ENCODE measurements around the gene DOK6. TPM values are rescaled to one million over a fixed set of nuclear protein-coding genes. Genes with fewer than 3 reads are reported as not detected.
"Not testable (repeated sequence)": the region's sequence is repeated elsewhere in the genome, so short reads cannot be mapped to it uniquely, and the experiment has no call there.

DOK6 gene
- 0.26 and 0.55 TPM in 2 replicates for polyA plus RNA-seq (2011; rRNA removed)
- 0.09 and 1.1 TPM in 2 replicates for polyA minus RNA-seq (2011; rRNA and poly(A)+ RNA removed)

DNA sequence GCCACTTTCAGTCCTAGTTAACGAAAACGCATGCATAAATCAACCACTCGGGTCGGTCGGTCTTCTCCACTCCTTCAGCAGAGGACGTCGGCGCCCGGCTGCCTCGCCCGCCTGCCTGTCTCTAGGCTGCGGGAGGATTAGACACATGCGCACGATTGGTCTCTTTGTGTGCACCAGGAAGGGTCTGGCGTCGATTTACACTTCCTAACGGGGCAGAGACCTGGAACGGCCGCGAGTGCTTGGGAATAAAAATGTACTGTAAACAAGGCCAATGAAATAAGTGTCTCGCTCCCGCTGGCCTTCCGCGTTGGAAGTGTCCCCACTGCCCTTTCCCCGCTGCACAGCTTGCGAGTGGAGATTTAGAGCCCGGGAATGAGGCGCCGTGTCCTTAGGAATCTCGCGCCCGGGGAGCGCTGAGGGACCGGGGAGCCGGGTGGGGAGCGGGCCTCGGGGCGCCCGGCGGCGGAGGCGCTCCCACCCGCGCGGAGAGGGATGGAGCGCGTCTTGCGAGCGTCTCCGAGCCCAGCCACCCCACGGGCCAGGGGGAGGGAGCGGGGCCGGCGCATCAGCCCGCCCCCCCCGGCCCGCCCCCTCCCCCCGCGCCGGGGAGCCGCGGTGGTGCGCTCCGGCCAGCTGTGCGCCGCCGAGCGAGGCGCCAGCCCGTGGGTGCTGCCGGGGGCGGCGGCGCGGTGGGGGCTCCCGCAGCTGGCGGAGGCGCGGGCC is at the start of gene DOK6:
Gene DOK6 (plus strand): TSS at position 636 of the 723 bp plus-strand sequence.
- POLR2A ChIA-PET: no interaction called here
- DNase-seq (ENCODE audit: low read depth): peak; percentile 15
- Histone ChIP-seq H3K4me3 (ENCODE audit: low read depth, low read length) (peak within 1 kb of the TSS; percentile 51), H3K27me3 (ENCODE audit: control insufficient read depth, insufficient read depth, low read length) (peaks cover 20% of the 10 kb centered on the region), H3K36me3 (ENCODE audit: control insufficient read depth, insufficient read depth, low read length) (no peaks in the 10 kb centered on the region)
- CTCF ChIA-PET: no interaction called here
- TF ChIP-seq, protein P1, sequence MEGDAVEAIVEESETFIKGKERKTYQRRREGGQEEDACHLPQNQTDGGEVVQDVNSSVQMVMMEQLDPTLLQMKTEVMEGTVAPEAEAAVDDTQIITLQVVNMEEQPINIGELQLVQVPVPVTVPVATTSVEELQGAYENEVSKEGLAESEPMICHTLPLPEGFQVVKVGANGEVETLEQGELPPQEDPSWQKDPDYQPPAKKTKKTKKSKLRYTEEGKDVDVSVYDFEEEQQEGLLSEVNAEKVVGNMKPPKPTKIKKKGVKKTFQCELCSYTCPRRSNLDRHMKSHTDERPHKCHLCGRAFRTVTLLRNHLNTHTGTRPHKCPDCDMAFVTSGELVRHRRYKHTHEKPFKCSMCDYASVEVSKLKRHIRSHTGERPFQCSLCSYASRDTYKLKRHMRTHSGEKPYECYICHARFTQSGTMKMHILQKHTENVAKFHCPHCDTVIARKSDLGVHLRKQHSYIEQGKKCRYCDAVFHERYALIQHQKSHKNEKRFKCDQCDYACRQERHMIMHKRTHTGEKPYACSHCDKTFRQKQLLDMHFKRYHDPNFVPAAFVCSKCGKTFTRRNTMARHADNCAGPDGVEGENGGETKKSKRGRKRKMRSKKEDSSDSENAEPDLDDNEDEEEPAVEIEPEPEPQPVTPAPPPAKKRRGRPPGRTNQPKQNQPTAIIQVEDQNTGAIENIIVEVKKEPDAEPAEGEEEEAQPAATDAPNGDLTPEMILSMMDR (IDR thresholded peaks at IDR 0.05; ENCODE audit: insufficient read depth, low read depth, low read length): no peak

GRCh38 chr18:69353023-69353422 is 47.7 kb upstream of the DOK6 start:
- ChIA-PET CTCF (no interaction called here), POLR2A (no interaction called here)
- TF ChIP-seq, protein P1 (IDR thresholded peaks at IDR 0.05; ENCODE audit: insufficient read depth, low read depth, low read length): no peak
- Histone ChIP-seq H3K27me3 (ENCODE audit: control insufficient read depth, insufficient read depth, low read length) (no peaks in the 10 kb centered on the region), H3K36me3 (ENCODE audit: control insufficient read depth, insufficient read depth, low read length) (no peaks in the 10 kb centered on the region), H3K4me3 (ENCODE audit: low read depth, low read length) (no peak overlapping the region)
- DNase-seq (ENCODE audit: low read depth): no peak

DNA sequence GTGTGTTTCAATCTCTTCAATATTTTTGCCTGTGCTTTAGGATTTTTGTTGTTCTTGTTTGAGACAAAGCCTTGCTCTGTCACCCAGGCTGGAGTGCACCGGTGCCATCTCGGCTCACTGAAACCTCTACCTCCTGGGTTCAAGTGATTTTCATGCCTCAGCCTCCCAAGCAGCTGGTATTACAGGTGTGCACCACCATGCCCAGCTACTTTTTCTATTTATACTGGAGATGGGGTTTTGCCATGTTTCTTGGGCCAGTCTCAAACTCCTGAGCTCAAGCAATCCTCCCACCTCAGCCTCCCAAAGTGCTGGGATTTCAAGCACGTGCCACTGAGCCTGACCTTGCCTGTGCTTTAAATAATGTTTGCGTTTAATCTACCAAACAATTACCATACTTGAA is 43.1 kb upstream of the DOK6 start:
- H3K4me3 ChIP-seq (ENCODE audit: low read depth, low read length): no peak overlapping the region
- ChIA-PET POLR2A (no interaction called here), CTCF (no interaction called here)
- DNase-seq (ENCODE audit: low read depth): no peak
- no peaks in the 10 kb centered on the region for H3K36me3 ChIP-seq (ENCODE audit: control insufficient read depth, insufficient read depth, low read length)
- H3K27me3 ChIP-seq (ENCODE audit: control insufficient read depth, insufficient read depth, low read length): no peaks in the 10 kb centered on the region
- TF ChIP-seq, protein P1 (IDR thresholded peaks at IDR 0.05; ENCODE audit: insufficient read depth, low read depth, low read length): no peak

GRCh38 chr18:69358212-69358895 is 42.3 kb upstream of the DOK6 start:
- ChIA-PET POLR2A (no interaction called here), CTCF (no interaction called here)
- DNase-seq (ENCODE audit: low read depth): no peak
- Histone ChIP-seq H3K36me3 (ENCODE audit: control insufficient read depth, insufficient read depth, low read length) (no peaks in the 10 kb centered on the region), H3K4me3 (ENCODE audit: low read depth, low read length) (no peak overlapping the region), H3K27me3 (ENCODE audit: control insufficient read depth, insufficient read depth, low read length) (no peaks in the 10 kb centered on the region)
- TF ChIP-seq, protein P1 (IDR thresholded peaks at IDR 0.05; ENCODE audit: insufficient read depth, low read depth, low read length): no peak

GRCh38 chr18:69359768-69360167 is 40.9 kb upstream of the DOK6 start:
- CTCF ChIA-PET; H3K36me3 ChIP-seq (ENCODE audit: control insufficient read depth, insufficient read depth, low read length); H3K4me3 ChIP-seq (ENCODE audit: low read depth, low read length); POLR2A ChIA-PET; H3K27me3 ChIP-seq (ENCODE audit: control insufficient read depth, insufficient read depth, low read length); DNase-seq (ENCODE audit: low read depth): not testable (repeated sequence)
